Sigmoid colon (tissue), 4 donors: ENCODE data around the gene SRRM3.

Experiments used
- POLR2A ChIP-seq, 2 donors: fragments of 450-650 bp; IDR thresholded peaks; one replicate each; pipeline ENCODE4 v1.6.1; 2016; ENCODE audit warnings: antibody characterized with exemption in 2 of 2, mild to moderate bottlenecking in 2 of 2, moderate library complexity in 2 of 2
- POLR2AphosphoS5 ChIP-seq, 4 donors: sonication (generic); formaldehyde crosslinking; IDR thresholded peaks; one replicate each; pipeline ENCODE4 v1.6.1; 2017; ENCODE audit warnings: antibody characterized with exemption in 4 of 4
- TF ChIP-seq, protein P1 (sequence below), 4 experiments: fragments of 450-650 bp in 3 of 4; fragments of 200-600 bp in 1 of 4; IDR thresholded peaks; one replicate each; pipeline ENCODE4 v1.5.1; 2016 to 2019; ENCODE audit warnings: antibody characterized with exemption in 4 of 4, mild to moderate bottlenecking in 3 of 4, moderate library complexity in 2 of 4

DNA sequence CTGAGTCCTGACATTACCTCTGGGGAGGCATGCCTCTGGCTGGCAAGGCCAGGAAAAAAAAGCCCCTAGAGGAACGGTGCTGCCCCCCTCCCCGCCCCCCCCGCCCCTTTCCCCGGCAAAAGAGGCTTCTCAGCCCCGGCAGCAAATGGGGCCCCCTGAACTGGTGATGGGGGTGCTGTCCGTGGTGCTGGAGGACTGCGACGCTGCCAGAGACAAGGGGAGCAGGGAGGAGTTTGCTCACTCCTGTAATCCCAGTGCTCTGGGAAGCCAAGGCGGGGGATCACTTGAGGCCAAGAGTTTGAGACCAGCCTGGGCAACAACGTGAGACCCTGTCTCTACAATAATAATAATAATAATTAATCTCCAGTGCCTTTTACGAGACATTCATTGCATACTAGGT, 23.7 kb downstream of the SRRM3 start:
- TF ChIP-seq, protein P1, sequence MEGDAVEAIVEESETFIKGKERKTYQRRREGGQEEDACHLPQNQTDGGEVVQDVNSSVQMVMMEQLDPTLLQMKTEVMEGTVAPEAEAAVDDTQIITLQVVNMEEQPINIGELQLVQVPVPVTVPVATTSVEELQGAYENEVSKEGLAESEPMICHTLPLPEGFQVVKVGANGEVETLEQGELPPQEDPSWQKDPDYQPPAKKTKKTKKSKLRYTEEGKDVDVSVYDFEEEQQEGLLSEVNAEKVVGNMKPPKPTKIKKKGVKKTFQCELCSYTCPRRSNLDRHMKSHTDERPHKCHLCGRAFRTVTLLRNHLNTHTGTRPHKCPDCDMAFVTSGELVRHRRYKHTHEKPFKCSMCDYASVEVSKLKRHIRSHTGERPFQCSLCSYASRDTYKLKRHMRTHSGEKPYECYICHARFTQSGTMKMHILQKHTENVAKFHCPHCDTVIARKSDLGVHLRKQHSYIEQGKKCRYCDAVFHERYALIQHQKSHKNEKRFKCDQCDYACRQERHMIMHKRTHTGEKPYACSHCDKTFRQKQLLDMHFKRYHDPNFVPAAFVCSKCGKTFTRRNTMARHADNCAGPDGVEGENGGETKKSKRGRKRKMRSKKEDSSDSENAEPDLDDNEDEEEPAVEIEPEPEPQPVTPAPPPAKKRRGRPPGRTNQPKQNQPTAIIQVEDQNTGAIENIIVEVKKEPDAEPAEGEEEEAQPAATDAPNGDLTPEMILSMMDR (IDR thresholded peaks at IDR 0.05) = no peak
- TF ChIP-seq POLR2AphosphoS5 (IDR thresholded peaks at IDR 0.05) (no peak), POLR2A (IDR thresholded peaks at IDR 0.05) (no peak)
